OCI-M1 (cell line): ENCODE results near the gene TXNDC17.
"Not testable (repeated sequence)": the region's sequence is repeated elsewhere in the genome, so short reads cannot be mapped to it uniquely, and the experiment has no call there.

Experiments used
- DNase-seq: peaks from one replicate; lab custom pipeline; 2025; lab: John Stamatoyannopoulos, UW

TXNDC17 gene

GRCh38 chr17:6684460-6684783 is 43.6 kb downstream of the TXNDC17 start:
- no peak for DNase-seq

- DNase-seq, result no peak
Measured at GRCh38 chr17:6684881-6685767, 44.3 kb downstream of the TXNDC17 start.

GRCh38 chr17:6686026-6686425 is 45.2 kb downstream of the TXNDC17 start:
- no peak for DNase-seq

GRCh38 chr17:6688944-6689343 is 48.1 kb downstream of the TXNDC17 start:
- DNase-seq, result no peak

- DNase-seq, result no peak
Measured at GRCh38 chr17:6690641-6691040, 49.8 kb downstream of the TXNDC17 start.

- DNase-seq, result no peak
Measured at GRCh38 chr17:6691546-6691945, 50.7 kb downstream of the TXNDC17 start.

GRCh38 chr17:6691958-6692357 is 51.1 kb downstream of the TXNDC17 start:
- not testable (repeated sequence) for DNase-seq
